Measurements from ENCODE around the gene IDH3A.
A peak's percentile ranks its signal among the peaks of the same experiment; 100 is the strongest.

IDH3A gene

GRCh38 chr15:78204351-78205309, 55.5 kb downstream of the IDH3A start:
- DNase-seq, result peak; percentile 75

GRCh38 chr15:78205337-78205736, 56.2 kb downstream of the IDH3A start:
- no peak for DNase-seq

- no peak for DNase-seq
Observed at GRCh38 chr15:78205856-78206255, 56.7 kb downstream of the IDH3A start.

GRCh38 chr15:78206326-78207109, 57.4 kb downstream of the IDH3A start:
- DNase-seq, result peak; percentile 76

GRCh38 chr15:78207110-78207458, 57.9 kb downstream of the IDH3A start:
- DNase-seq, result no peak

- no peak for DNase-seq
Observed at GRCh38 chr15:78207641-78208340, 58.6 kb downstream of the IDH3A start.

GRCh38 chr15:78208341-78208844, 59.2 kb downstream of the IDH3A start:
- no peak for DNase-seq

GRCh38 chr15:78208887-78209645, 59.9 kb downstream of the IDH3A start:
- peak; percentile 55 for DNase-seq

GRCh38 chr15:78209646-78210348, 60.6 kb downstream of the IDH3A start:
- peak; percentile 51 for DNase-seq

GRCh38 chr15:78210349-78210717, 61.2 kb downstream of the IDH3A start:
- peak; percentile 50 for DNase-seq

GRCh38 chr15:78211189-78211921, 62.2 kb downstream of the IDH3A start:
- DNase-seq, result peak; percentile 50

- DNase-seq, result peak; percentile 42
Observed at GRCh38 chr15:78212008-78212407, 62.8 kb downstream of the IDH3A start.

GRCh38 chr15:78212546-78213424, 63.6 kb downstream of the IDH3A start:
- peak; percentile 96 for DNase-seq

- peak; percentile 42 for DNase-seq
Observed at GRCh38 chr15:78213425-78213750, 64.2 kb downstream of the IDH3A start.

- no peak for DNase-seq
Observed at GRCh38 chr15:78213956-78214355, 64.8 kb downstream of the IDH3A start.

GRCh38 chr15:78216276-78217104, 67.3 kb downstream of the IDH3A start:
- peak; percentile 46 for DNase-seq

GRCh38 chr15:78220713-78221112, 71.6 kb downstream of the IDH3A start:
- DNase-seq, result no peak

Measured in islet precursor cell (in vitro differentiated cells).